Naive thymus-derived CD8-positive, alpha-beta T cell (primary cell): ENCODE data around the gene GRK5. TPM values are rescaled to one million over a fixed set of nuclear protein-coding genes. Genes with fewer than 3 reads are reported as not detected.

Experiments
- ATAC-seq, 2 donors: fragments of 150-1000 bp; cut with Tn5 transposase in 1 of 2; sonication (Bioruptor Pico), chemical (Tn5 transposase) in 1 of 2; 1 replicate in 1 of 2; 2 replicates in 1 of 2; pipeline ENCODE4 v1.10.0; 2021; ENCODE audit warnings: mild to moderate bottlenecking in 2 of 2, moderate library complexity in 2 of 2
- POLR2A ChIA-PET: fragments of 350-600 bp; sonication (Branson Sonifier 250); formaldehyde crosslinking; loops from one replicate; lab custom pipeline; 2021; ENCODE audit warnings: antibody characterized with exemption; lab: Charles Lee
- DNase-seq, 10 donors: peaks; one replicate each; pipeline versions ENCODE4 v3.0.0 to v3.0.0-alpha.2; 2020 to 2022
- H3K27ac Mint-ChIP-seq, 10 donors: one replicate each; pipeline ENCODE4 v1.8.0; 2020 to 2022; ENCODE audit warnings: mild to moderate bottlenecking in 10 of 10, mixed read lengths in 10 of 10, moderate library complexity in 4 of 10, inconsistent platforms in 1 of 10
- H3K27me3 Mint-ChIP-seq, 5 donors: one replicate each; pipeline ENCODE4 v1.8.0; 2021 to 2022; ENCODE audit warnings: mixed read lengths in 5 of 5
- H3K36me3 Mint-ChIP-seq, 3 donors: one replicate each; pipeline ENCODE4 v1.8.0; 2020 to 2022; ENCODE audit warnings: mixed read lengths in 3 of 3, mild to moderate bottlenecking in 2 of 3, inconsistent platforms in 1 of 3
- H3K4me1 Mint-ChIP-seq, 4 donors: one replicate each; pipeline ENCODE4 v1.8.0; 2021 to 2022; ENCODE audit warnings: mixed read lengths in 4 of 4
- H3K4me3 Mint-ChIP-seq, 10 donors: one replicate each; pipeline ENCODE4 v1.8.0; 2020 to 2022; ENCODE audit warnings: mild to moderate bottlenecking in 10 of 10, mixed read lengths in 10 of 10, moderate library complexity in 6 of 10, inconsistent platforms in 1 of 10
- H3K9me3 Mint-ChIP-seq, 9 donors: one replicate each; pipeline ENCODE4 v1.8.0; 2020 to 2022; ENCODE audit warnings: mixed read lengths in 9 of 9, mild to moderate bottlenecking in 3 of 9, inconsistent platforms in 1 of 9, moderate library complexity in 1 of 9
- microRNA-seq: library from miRNA; unstranded; fragments of <30 nt; microRNA quantifications from one replicate; pipeline ENCODE4 v1.2.0, GENCODE V29; 2022; ENCODE audit warnings: borderline microRNAs expressed
- polyA plus RNA-seq, 3 donors: library from polyadenylated mRNA; unstranded; fragments of 300-500 nt; fragmentation: Illumina TruSeq; gene quantifications; one replicate each; pipeline ENCODE4 v1.2.3, GENCODE V29; 2021
- total RNA-seq, 8 experiments: library from RNA in 2 of 8; stranded (reverse) in 2 of 8; gene quantifications; one replicate each; pipeline ENCODE4 v1.2.3 and lab custom pipeline; 2021 to 2026

GRK5 gene
- total and polyA plus RNA-seq, 5 experiments from 2014 or later: 4.4 to 23.2 (median 11.0) TPM

- Mint-ChIP-seq H3K27ac (peak overlapping the region; percentile 94 to 100 (median 99)), H3K4me3 (peak overlapping the region; percentile 63 to 87 (median 82)), H3K36me3 (peaks cover 0 to 55% (median 13%) of the 10 kb centered on the region in 3 donors), H3K4me1 (peaks cover 48 to 94% (median 89%) of the 10 kb centered on the region in 4 donors), H3K9me3 (no peaks in the 10 kb centered on the region), H3K27me3 (no peaks in the 10 kb centered on the region)
- POLR2A ChIA-PET: interaction anchor here (0.6 to 28.6 kb wide), 12 partner anchors 9 to 286 kb away, joined by 3 to 674 read pairs (median 4); partner anchors contain the start of gene RGS10
- ATAC-seq: peak in 1 of 2 donors; percentile 6
- DNase-seq: peak in 4 of 10 donors; percentile 25 to 70 (median 30)
Observed at GRCh38 chr10:119504651-119505050, 297.3 kb downstream of the GRK5 start.

GRCh38 chr10:119505131-119505551, 297.8 kb downstream of the GRK5 start:
- Mint-ChIP-seq H3K27ac (peak overlapping the region; percentile 94 to 100 (median 99)), H3K4me3 (peak overlapping the region; percentile 63 to 87 (median 82)), H3K36me3 (peaks cover 0 to 54% (median 14%) of the 10 kb centered on the region in 3 donors), H3K9me3 (no peaks in the 10 kb centered on the region), H3K27me3 (no peaks in the 10 kb centered on the region), H3K4me1 (peaks cover 49 to 93% (median 88%) of the 10 kb centered on the region in 4 donors)
- DNase-seq (peak in 5 of 10 donors; percentile 24 to 72 (median 52)), ATAC-seq (peak in 1 of 2 donors; percentile 2)
- POLR2A ChIA-PET: interaction anchor here (0.6 to 28.6 kb wide), 11 partner anchors 8 to 287 kb away, joined by 3 to 674 read pairs (median 4); partner anchors contain the start of gene RGS10

Small RNAs within 50 kb of the gene (microRNA-seq; reads per million reads assigned to microRNA genes)
- not detected for gene MIR4681

Other genes with a start within 250 kb of the GRK5 start
- gene NANOS1, start 177.9 kb upstream of the GRK5 start, total RNA-seq: under 1 TPM; 0.55 to 0.60 TPM
- gene NANOS1, start 177.9 kb upstream of the GRK5 start, polyA plus RNA-seq: under 1 TPM in 1 of 3 donors, not detected in 2; 0.05 TPM
- gene EIF3A, start 126.8 kb upstream of the GRK5 start, total RNA-seq: 10 to 100 TPM; 88.2 to 93.6 TPM
- gene EIF3A, start 126.8 kb upstream of the GRK5 start, polyA plus RNA-seq: 10 to 100 TPM; 30.0 to 56.2 (median 45.0) TPM
- gene DENND10, start 103.5 kb upstream of the GRK5 start, total RNA-seq: 10 to 100 TPM; 21.6 to 23.2 TPM
- 10 to 100 TPM; 18.3 to 20.4 (median 20.1) TPM for gene DENND10, start 103.5 kb upstream of the GRK5 start, polyA plus RNA-seq
- 10 to 100 TPM; 18.9 to 20.4 TPM for gene SFXN4, start 41.9 kb upstream of the GRK5 start, total RNA-seq
- gene SFXN4, start 41.9 kb upstream of the GRK5 start, polyA plus RNA-seq: 10 to 100 TPM; 18.3 to 31.3 (median 28.2) TPM
- 10 to 100 TPM; 29.8 to 31.1 TPM for gene PRDX3, start 28.8 kb upstream of the GRK5 start, total RNA-seq
- 10 to 100 TPM; 56.7 to 75.5 (median 67.7) TPM for gene PRDX3, start 28.8 kb upstream of the GRK5 start, polyA plus RNA-seq